NCI-H1417 treated with DMSO at 0.1 percent for 48 hours (cell line): ENCODE measurements around the gene LCOR.
"Not testable (repeated sequence)": the region's sequence is repeated elsewhere in the genome, so short reads cannot be mapped to it uniquely, and the experiment has no call there.

Experiments
- DNase-seq: peaks from one replicate; lab custom pipeline; 2025; lab: John Stamatoyannopoulos, UW

The LCOR gene

DNA sequence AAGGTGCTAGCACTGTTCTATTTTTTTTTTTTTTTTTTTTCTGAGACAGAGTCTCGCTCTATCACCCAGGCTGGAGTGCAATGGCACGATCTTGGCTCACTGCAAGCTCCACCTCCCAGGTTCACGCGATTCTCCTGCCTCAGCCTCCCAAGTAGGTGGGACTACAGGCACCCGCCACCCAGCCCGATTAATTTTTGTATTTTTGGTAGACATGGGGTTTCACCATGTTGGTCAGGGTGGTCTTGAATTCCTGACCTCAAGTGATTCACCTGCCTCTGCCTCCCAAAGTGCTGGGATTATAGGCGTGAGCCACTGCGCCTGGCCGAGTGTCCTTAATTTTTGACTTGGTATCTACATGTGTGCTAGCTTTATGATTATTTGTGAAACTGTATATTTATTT is 201.7 kb downstream of the LCOR start:
- not testable (repeated sequence) for DNase-seq

DNA sequence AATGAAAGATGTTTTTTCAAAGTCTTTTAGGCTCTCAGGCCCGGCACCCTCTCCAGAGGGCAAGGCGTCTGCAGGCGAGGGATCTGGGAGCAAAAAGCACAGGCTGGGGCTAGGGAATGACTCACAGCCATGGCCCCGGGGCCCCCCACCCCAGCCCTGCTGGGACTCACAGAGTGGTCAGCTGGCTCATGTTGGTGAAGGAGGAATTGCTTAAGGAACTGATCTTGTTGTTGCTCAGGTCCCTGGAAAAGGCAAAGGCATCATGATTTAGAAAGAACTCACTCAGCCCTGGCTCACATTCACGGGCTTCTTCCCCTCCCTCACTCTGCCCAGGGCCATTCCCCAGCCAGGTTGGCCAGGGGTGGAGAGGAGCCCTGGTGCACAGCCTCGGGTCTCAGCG is 202.2 kb downstream of the LCOR start:
- no peak for DNase-seq

DNA sequence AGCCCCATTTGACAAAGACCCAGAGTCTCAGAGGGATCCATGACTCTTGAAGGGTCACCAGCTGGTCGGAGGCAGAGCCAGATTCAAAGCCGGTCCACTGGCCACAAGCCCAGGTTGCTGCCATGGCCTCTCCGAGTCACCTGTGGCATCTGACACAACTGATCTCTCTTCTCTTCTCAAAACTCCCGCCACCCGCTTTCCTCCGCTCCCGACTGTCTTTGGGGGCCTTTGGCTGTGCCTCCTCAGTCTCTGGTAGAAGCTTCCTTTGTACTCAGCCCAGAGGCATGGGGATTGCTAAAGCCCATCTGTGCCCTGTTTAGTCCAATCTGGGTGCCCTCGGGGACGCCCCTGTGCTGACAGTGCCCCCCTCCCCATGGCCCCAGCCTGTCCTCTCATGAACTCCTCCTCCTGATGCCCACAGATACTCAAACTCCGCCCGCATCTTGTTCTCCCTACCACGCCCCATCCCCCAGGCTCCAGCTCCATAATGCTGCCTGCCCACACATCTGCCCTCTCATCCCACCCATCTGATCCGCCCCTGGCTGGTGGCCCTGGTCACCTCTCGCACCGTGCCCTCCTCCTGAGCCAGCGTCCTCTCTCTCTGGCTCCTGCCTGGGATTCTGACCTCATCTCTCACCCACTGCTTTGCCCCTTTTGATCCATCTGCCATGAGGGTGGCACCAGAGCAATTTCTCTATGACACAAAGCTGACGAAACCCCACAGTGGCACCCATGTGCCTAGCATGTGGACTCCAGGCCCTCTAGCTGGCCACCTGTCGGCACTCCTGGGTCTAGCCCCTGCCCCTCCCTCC is 203.1 kb downstream of the LCOR start:
- no peak for DNase-seq

DNA sequence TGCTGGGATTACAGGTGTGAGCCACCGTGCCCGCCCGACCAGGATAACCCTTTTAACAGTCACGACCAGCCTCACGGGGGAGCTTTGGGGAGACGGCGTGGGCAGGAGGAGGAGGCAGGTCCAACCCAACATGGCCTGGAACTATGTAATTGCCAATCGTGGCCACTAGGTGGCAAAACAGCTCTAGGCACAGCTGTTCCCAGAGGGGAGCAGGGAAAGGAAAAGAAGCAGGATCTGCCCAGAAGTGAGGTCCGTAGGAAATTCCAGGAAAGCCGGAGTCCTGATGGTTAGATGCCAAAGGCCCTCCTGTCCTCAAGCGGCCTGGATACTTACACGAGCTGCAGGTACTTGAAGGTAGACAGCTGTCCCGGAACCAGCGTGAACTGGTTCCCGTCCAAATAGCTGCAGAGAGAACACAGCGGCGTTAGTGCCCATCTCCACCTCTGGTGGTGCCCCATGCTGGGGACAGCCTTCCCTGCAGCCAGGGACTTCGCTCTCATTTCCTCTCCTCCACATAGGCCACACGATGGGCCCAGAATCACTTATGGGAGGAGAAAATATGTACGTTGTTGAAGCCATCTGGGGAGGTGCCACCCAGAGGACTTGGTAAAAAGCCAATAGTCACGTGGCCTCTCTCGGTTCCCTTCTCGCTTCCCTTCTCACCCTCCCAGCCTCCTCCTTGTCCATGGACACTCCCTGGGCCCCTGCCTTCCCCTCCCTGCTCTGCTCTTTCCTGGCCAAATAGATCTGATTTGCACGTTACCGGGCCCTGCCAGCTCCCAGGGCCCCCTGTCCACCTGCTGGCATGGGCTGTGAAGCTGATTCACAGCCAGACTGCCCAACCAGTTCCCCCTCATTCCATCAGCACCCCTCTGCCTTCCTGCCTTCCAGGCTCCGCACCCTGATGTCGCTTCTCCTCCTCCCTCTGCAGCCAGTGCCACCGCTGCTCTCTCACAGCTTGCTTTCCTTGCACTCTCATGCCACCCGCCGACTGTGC is 205.6 kb downstream of the LCOR start:
- DNase-seq, result peak; percentile 38

DNA sequence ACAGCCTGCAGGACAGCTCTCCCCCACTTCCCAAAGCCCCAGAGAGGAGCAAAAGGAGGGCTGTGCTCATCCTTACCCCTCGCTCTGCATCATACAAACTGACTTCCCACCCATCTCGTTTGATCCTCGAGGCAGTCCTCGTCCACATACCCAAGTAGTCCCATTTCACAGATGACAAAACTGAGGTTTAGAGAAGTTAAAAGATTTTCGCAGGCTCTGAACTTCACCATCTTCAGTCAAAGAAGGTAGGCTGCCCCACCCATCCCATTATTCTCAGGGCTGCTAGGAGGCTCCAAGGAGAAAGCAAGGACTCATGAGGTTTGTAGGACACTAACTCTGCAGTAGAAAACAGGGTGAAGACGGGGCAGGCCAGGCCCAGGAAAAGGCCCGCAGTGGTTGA is 206.6 kb downstream of the LCOR start:
- no peak for DNase-seq

DNA sequence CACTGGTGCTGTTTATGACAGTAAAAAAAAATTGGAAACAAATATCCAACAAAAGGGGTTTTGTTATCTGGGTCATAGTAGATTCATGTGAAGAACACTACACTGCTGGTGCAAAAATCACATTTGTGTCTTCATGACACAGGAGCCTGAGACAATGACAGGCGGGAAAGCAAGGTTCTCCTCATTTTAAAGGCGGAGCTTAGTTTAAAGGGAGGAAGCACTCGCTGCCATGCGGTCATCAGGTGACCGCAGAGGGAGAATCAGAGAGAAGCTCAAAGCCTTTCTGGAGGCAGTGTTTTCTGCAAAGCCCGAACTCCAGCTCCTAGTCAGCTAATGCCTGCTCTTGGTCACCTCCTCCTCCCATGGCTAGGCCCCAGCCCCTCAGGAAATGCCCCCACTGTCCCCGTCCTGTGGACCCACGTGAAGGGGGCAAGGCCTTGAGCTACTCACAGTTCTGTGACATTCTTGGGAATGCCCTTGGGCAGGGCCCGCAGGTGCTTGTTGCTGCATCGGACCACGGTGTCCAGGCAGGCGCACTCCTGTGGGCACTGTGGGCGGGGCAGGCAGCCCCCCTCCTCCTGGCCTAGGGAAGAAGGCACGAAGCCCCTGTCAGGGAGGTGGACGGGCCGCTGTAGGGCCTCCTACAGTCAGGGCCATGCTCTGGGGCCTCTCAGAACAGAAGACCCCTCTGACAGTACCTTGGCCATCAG is 207.6 kb downstream of the LCOR start:
- DNase-seq, result no peak

DNA sequence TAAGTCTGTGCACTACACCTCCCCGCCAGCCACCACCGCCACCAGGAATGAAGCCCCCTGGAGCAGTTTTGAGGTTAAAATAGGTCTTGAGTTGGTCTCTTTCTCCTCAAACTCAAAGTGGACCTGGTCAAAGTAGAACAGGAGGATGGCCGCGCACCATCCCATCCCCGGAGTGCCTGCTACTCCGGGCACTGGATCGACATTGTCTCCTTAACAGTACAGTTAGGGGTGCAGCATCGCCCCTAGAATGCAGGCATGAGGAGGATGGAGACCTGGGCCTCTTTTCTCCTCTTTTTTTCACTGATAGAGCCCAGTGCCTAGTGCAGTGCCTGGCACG is 208.1 kb downstream of the LCOR start:
- no peak for DNase-seq

DNA sequence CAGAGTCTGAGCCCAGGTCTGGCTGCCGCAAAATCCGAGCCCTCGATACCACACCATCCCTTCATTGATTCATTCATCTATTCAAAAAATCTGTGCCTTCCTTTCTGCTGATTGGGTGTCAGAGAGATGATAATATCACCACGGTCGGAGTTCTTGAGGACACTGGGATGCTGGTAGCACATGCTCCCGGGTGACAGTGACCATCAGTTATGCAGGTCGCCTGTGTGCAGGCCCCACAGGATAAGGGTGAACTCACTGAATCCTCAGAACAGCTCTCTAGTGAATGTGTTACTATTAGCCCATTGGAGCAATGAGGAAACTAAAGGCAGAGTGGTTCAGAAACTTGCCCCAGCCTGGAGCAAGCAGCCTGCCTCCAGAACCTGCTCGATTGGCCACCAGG is 208.6 kb downstream of the LCOR start:
- no peak for DNase-seq

DNA sequence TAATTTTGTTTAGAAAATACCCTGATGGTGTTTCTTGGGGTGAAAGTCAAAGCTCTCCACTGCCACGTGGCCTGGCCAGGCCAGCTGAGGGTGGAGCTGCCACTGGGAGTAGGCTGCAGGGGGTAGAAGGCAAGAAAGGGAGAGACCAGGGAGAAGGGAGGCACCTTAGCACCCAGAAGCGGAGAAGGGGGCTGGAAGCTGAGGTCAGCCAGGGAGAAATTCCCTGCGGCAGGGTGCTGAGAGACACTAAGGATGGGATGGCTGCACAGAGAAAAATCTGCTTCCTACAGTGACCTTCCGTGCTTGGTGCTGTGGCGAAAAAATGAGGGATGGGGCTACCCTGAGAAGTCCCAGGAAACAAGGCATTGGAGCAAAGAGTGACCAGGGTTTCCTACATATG is 210.0 kb downstream of the LCOR start:
- DNase-seq, result no peak

DNA sequence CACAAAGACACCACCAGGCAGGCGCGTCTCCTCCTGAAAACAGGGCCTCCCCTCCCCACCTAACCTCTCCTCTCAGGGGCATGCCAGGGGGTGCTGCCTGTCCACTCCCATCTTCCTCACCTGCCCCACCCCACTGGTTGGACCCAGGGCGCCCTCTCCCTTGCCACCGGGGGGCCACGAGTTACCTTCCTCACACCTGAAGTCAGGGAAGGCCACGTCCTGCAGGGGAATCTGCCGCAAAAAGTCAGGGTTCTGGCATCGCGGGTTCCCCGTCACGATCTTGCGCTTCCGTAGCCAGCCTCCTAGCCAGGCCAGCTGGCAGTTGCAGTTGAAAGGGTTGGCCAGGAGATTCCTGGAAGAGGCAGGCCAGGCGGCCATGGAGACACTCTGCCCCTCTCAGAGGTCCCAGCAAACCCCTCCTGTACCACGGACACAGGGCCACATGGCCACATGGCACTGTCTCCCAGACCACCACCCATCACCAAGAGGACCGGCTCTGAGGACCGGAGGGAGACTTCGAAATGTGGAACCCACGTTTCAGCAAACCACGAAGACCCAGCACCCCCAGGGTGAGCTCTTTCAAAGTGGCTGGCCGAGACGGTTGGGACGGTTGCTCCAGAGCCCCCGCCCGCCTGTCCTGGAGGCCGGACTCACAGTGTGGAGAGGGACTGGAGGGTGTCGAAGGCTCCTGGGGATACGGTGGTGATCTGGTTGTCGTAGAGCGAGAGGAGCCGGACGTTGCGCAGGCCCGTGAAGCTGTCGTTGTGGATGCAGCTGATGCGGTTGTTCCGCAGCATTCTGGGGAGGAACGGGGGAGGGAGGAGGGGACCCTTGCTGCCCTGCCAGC is 210.8 kb downstream of the LCOR start:
- DNase-seq, result no peak

DNA sequence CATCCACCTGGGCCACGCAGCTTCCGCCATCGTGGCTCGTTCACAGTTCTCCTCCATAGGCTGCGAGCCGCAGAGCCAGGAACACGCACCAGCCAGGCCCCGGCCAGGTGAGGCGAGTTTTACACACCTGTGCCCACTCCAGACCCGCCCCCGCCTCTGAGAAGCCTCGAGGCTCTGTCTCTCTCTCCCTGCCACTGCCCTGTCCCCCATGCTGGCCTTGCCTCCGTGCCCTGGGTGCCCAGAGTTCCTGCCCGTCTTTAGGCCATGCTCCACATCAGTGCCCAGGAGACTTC is 211.4 kb downstream of the LCOR start:
- DNase-seq, result no peak
